AG09319 (cell line): Measurements from ENCODE around the gene BCL2L11.

ENCODE experiments used
- DNase-seq: peaks from one replicate; pipeline ENCODE4 v3.0.0-alpha.2; 2010; ENCODE audit warnings: low read depth; ENCODE audit errors: extremely low read depth
- TF ChIP-seq, protein P1 (sequence below): IDR thresholded peaks from 2 replicates; pipeline ENCODE4 v1.5.1; 2011; ENCODE audit warnings: low read depth, mild to moderate bottlenecking, inconsistent platforms, low read length, moderate library complexity

The BCL2L11 gene

DNA sequence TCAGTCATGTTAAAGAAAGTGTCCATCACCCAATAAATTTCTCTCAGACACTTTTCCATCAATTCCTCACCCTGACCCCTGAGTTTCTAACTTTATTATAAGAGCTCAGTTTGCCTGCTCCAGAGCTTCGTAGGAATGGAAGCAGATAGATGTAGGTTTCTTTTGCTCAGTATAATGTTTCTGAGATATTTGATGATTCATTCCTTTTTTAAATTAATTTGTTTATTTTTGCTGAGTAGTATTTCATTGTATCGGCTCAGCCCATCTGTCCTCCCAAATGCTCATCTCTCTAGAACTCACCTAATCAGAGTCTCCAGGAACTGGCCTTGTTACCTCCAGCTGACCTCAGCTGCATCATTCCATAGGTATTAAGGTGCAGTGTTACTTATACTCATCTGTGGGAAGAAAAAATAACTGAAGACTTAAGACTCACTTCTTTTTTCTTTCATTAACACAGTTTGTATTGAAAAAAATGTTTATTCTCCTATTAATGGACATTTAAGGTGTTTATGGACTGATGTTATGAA lies 11.9 kb upstream of the BCL2L11 start:
- DNase-seq = no peak
- TF ChIP-seq, protein P1, sequence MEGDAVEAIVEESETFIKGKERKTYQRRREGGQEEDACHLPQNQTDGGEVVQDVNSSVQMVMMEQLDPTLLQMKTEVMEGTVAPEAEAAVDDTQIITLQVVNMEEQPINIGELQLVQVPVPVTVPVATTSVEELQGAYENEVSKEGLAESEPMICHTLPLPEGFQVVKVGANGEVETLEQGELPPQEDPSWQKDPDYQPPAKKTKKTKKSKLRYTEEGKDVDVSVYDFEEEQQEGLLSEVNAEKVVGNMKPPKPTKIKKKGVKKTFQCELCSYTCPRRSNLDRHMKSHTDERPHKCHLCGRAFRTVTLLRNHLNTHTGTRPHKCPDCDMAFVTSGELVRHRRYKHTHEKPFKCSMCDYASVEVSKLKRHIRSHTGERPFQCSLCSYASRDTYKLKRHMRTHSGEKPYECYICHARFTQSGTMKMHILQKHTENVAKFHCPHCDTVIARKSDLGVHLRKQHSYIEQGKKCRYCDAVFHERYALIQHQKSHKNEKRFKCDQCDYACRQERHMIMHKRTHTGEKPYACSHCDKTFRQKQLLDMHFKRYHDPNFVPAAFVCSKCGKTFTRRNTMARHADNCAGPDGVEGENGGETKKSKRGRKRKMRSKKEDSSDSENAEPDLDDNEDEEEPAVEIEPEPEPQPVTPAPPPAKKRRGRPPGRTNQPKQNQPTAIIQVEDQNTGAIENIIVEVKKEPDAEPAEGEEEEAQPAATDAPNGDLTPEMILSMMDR = no peak

GRCh38 chr2:111111101-111111755 lies 9.5 kb upstream of the BCL2L11 start:
- TF ChIP-seq, protein P1 = no peak
- DNase-seq = no peak

DNA sequence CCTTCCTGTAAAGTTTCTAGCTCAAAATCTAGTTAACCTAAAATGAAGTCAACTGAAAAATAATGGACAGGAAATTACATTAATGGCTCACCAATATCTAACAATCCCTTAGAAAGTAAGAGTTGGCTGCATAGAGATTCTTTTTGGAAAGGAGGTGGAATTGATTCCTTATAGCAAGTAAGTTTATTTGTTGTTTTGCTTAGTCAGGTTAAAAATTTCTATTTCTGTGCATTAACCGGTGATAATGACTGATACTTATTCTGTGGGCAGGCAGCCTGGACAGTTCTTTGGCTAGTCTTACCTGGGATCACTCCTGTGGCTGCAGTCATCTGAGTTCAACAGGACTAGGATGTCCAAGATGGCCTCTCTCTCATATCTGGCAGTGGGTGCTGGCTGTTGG lies 6.9 kb upstream of the BCL2L11 start:
- DNase-seq = no peak
- TF ChIP-seq, protein P1 = no peak

DNA sequence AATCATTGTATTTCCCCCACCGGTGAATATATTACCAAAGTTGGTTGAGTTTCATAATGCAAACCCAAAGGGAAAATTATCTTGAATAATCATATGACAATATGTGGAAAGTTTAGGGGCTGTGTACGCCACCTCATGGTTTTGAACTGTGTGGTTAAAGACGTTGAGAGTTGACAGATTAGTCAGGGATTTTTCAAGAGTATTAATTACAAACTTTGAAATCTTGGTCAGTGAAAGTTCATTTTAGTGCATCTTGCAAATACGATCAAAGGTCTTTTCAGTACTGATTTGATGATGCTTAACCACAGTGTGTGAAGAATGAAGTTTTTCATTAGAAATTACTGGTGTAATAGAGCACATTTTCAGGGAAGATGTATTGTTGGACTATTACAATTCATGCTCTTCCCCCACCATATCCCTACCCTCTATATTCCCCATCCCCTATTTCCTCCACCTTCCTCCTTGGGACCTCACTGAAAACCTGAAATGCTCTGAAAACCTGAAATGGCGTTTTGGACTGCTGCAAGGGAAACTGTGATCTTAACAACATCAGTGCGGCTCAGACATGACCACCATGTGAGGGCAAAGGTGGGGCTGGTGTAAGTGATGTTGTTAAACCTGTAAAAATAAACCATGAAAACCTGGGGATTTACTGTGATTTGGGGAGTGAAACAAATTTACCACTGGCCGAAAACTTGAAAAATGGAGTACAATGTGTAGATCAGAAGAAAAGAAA lies 4.5 kb upstream of the BCL2L11 start:
- DNase-seq = no peak
- TF ChIP-seq, protein P1 = no peak

DNA sequence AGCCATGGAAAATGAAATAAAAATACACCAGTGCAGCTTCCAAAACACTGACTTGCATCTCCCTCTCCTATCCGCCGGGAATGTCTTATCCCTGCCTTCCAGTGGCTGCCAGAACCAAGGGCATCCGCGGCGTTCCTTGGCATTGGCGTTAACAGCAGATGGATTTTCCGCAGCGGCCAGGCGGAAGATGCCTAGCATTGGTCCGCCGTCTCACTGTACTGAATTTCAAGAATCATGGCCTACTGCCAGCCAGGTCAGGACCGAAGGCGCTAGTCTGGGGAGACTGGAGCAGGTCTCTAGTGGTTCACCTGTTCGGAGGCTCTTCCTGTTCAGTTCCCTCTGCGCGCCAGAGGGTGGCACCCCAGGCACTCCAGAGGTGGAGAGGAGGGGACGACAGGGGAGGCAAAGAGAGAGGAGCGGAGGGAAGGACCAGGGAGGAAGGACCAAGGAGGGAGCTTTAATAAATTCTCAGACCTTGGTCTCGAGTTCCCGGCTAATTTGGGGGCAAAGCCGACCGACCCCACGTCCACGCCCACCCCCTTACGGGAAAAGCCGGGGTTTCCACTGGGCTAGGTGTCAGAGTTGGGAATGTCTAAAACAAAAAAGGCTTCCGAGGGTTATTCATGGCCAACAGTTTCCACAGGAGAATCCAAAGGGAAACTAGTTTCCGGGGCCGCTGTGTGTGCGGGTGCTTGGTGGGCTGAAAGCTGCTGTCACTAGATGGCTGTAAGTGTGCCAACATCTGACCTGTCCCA lies 3.7 kb upstream of the BCL2L11 start:
- no peak for DNase-seq
- TF ChIP-seq, protein P1 = peak; percentile 92

GRCh38 chr2:111117598-111118480 lies 2.9 kb upstream of the BCL2L11 start:
- DNase-seq = no peak

More at GRCh38 chr2:111117598-111118480, 2.9 kb upstream of the BCL2L11 start:
- TF ChIP-seq, protein P1 = no peak
